ENCODE measurements around the gene DNER. TPM values are rescaled to one million over a fixed set of nuclear protein-coding genes. Genes with fewer than 3 reads are reported as not detected.
A peak's percentile ranks its signal among the peaks of the same experiment; 100 is the strongest.

DNER gene
- total and polyA plus RNA-seq, 2 of the 13 experiments (the other 11 are each of a cell fraction or from before 2014, with no cell fraction given): not detected

DNA sequence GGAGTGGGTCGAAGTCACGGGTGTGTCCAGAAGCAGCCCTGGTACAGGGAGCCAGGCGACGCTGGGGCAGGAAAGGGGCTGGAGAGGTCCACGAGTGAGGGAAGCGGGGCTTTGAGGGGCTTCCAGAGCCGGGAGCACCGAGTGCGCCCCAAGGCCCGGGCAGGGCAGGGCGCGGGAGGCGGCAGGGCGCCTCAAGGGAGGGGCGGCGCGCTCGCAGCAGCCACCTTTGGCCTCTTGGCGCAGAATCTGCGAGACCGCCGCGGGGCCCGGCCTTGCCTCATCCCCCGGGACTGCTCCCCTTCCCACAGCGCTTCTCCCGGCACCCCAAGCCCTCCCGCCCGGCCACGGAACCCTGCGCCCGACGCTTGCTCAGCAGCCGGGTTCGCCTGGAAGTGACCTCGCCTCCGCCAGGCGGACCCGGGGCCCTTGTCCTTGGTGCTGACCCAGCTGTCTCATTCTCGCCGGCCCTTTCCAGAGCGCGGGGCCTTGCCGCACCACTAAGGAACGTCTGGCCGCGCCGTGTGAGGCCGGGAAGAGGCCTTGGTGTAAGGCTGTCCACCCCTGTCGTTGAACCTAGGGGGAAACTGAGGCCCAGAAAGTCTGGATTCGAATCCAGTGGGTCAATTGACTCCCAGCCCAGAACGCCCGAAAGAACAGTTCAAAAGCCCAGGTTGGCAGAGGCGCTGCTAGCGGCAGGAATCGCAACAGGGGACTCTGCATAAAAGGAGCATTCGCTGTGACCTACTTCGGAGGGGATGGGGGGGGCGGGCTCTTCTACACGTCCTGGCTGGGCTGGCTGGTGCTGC, 584 bp upstream of the DNER start (continued):
- TF ChIP-seq MED8 (CRISPR knock-in tag; IDR thresholded peaks at IDR 0.05; ENCODE audit: insufficient replicate concordance) (no peak), HIVEP1 (CRISPR knock-in tag; IDR thresholded peaks at IDR 0.05) (peak; percentile 50; the same call in 1 of the 2 replicates), JUNB (CRISPR knock-in tag; IDR thresholded peaks at IDR 0.05; ENCODE audit: borderline replicate concordance) (no peak), ZNF337 (CRISPR knock-in tag; IDR thresholded peaks at IDR 0.05; ENCODE audit: borderline replicate concordance, low read depth) (no peak), KMT2B (CRISPR knock-in tag; IDR thresholded peaks at IDR 0.05) (peak; percentile 69; the same call in 1 of the 2 replicates), ZNF580 (CRISPR knock-in tag; IDR thresholded peaks at IDR 0.05; ENCODE audit: borderline replicate concordance, low read depth) (peak; percentile 71; the same call in 1 of the 2 replicates), ZBTB49 (CRISPR knock-in tag; IDR thresholded peaks at IDR 0.05; ENCODE audit: borderline replicate concordance) (0 out of 2 replicates have a peak, but pooled peaks have one; percentile 85), ATM (IDR thresholded peaks at IDR 0.05; ENCODE audit: borderline replicate concordance) (no peak), TEAD3 (CRISPR knock-in tag; optimal IDR thresholded peaks at IDR 0.05; ENCODE audit: borderline replicate concordance) (peak; percentile 19), IRX3 (CRISPR knock-in tag; IDR thresholded peaks at IDR 0.05; ENCODE audit: borderline replicate concordance, low read depth) (0 out of 2 replicates have a peak, but pooled peaks have one; percentile 39), NFYB (CRISPR knock-in tag; IDR thresholded peaks at IDR 0.05) (no peak), ATF2 (CRISPR knock-in tag; IDR thresholded peaks at IDR 0.05) (no peak; the same call in 1 of the 2 replicates)
- TF ChIP-seq, protein P1, sequence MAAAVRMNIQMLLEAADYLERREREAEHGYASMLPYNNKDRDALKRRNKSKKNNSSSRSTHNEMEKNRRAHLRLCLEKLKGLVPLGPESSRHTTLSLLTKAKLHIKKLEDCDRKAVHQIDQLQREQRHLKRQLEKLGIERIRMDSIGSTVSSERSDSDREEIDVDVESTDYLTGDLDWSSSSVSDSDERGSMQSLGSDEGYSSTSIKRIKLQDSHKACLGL (CRISPR knock-in tag; IDR thresholded peaks at IDR 0.05): peak; percentile 47; the same call in 1 of the 2 replicates
- TF ChIP-seq, protein P2, sequence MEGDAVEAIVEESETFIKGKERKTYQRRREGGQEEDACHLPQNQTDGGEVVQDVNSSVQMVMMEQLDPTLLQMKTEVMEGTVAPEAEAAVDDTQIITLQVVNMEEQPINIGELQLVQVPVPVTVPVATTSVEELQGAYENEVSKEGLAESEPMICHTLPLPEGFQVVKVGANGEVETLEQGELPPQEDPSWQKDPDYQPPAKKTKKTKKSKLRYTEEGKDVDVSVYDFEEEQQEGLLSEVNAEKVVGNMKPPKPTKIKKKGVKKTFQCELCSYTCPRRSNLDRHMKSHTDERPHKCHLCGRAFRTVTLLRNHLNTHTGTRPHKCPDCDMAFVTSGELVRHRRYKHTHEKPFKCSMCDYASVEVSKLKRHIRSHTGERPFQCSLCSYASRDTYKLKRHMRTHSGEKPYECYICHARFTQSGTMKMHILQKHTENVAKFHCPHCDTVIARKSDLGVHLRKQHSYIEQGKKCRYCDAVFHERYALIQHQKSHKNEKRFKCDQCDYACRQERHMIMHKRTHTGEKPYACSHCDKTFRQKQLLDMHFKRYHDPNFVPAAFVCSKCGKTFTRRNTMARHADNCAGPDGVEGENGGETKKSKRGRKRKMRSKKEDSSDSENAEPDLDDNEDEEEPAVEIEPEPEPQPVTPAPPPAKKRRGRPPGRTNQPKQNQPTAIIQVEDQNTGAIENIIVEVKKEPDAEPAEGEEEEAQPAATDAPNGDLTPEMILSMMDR (CRISPR knock-in tag; IDR thresholded peaks at IDR 0.05): 0 out of 2 replicates have a peak, but pooled peaks have one; percentile 21
- TF ChIP-seq, protein P3, sequence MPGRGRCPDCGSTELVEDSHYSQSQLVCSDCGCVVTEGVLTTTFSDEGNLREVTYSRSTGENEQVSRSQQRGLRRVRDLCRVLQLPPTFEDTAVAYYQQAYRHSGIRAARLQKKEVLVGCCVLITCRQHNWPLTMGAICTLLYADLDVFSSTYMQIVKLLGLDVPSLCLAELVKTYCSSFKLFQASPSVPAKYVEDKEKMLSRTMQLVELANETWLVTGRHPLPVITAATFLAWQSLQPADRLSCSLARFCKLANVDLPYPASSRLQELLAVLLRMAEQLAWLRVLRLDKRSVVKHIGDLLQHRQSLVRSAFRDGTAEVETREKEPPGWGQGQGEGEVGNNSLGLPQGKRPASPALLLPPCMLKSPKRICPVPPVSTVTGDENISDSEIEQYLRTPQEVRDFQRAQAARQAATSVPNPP (CRISPR knock-in tag; IDR thresholded peaks at IDR 0.05): no peak; the same call in 1 of the 2 replicates
- TF ChIP-seq, protein P4, sequence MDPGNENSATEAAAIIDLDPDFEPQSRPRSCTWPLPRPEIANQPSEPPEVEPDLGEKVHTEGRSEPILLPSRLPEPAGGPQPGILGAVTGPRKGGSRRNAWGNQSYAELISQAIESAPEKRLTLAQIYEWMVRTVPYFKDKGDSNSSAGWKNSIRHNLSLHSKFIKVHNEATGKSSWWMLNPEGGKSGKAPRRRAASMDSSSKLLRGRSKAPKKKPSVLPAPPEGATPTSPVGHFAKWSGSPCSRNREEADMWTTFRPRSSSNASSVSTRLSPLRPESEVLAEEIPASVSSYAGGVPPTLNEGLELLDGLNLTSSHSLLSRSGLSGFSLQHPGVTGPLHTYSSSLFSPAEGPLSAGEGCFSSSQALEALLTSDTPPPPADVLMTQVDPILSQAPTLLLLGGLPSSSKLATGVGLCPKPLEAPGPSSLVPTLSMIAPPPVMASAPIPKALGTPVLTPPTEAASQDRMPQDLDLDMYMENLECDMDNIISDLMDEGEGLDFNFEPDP (CRISPR knock-in tag; conservative IDR thresholded peaks at IDR 0.05): no peak

All from HepG2 (cell line).